ENCODE data around the gene ICAM1. TPM values are rescaled to one million over a fixed set of nuclear protein-coding genes. Genes with fewer than 3 reads are reported as not detected.

Gene ICAM1
- total and polyA plus RNA-seq, 5 experiments from 2014 or later, result 1.2 to 3.9 (median 2.0) TPM

- Mint-ChIP-seq H3K4me3 (no peak overlapping the region), H3K27ac (no peak overlapping the region), H3K4me1 (peaks cover 20 to 52% (median 35%) of the 10 kb centered on the region in 4 donors), H3K36me3 (peaks cover 9 to 38% (median 10%) of the 10 kb centered on the region in 3 donors), H3K9me3 (no peaks in the 10 kb centered on the region), H3K27me3 (peaks cover 2 to 19% (median 10%) of the 10 kb centered on the region in 5 donors)
- no peak for DNase-seq
- POLR2A ChIA-PET, result no interaction called here
- ATAC-seq, result no peak
These were observed 13.4 kb downstream of the ICAM1 start for GRCh38 chr19:10284065-10284959.

- no peak overlapping the region for H3K27ac Mint-ChIP-seq
- H3K27me3 Mint-ChIP-seq, result peaks cover 2 to 21% (median 10%) of the 10 kb centered on the region in 5 donors
- DNase-seq (no peak), ATAC-seq (no peak)
- no peaks in the 10 kb centered on the region for H3K9me3 Mint-ChIP-seq
- POLR2A ChIA-PET, result no interaction called here
- no peak overlapping the region for H3K4me3 Mint-ChIP-seq
- peaks cover 9 to 34% (median 10%) of the 10 kb centered on the region in 3 donors for H3K36me3 Mint-ChIP-seq
- H3K4me1 Mint-ChIP-seq, result peaks cover 17 to 49% (median 32%) of the 10 kb centered on the region in 4 donors
These were observed 14.0 kb downstream of the ICAM1 start for GRCh38 chr19:10284960-10285278.

DNA sequence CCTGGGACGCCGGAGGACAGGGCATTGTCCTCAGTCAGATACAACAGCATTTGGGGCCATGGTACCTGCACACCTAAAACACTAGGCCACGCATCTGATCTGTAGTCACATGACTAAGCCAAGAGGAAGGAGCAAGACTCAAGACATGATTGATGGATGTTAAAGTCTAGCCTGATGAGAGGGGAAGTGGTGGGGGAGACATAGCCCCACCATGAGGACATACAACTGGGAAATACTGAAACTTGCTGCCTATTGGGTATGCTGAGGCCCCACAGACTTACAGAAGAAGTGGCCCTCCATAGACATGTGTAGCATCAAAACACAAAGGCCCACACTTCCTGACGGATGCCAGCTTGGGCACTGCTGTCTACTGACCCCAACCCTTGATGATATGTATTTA, 14.5 kb downstream of the ICAM1 start:
- peaks cover 18 to 50% (median 34%) of the 10 kb centered on the region in 4 donors for H3K4me1 Mint-ChIP-seq
- ATAC-seq, result no peak
- H3K27ac Mint-ChIP-seq, result peak overlapping the region in 1 of 10 donors; percentile 26
- H3K9me3 Mint-ChIP-seq, result no peaks in the 10 kb centered on the region
- no peak overlapping the region for H3K4me3 Mint-ChIP-seq
- H3K36me3 Mint-ChIP-seq, result peaks cover 9 to 33% (median 10%) of the 10 kb centered on the region in 3 donors
- no peak for DNase-seq
- H3K27me3 Mint-ChIP-seq, result peaks cover 2 to 25% (median 14%) of the 10 kb centered on the region in 5 donors
- POLR2A ChIA-PET, result interaction anchor here (0.6 to 1.6 kb wide), 3 partner anchors 15 to 702 kb away, joined by 3 to 5 read pairs (median 4); partner anchors contain the start of genes ICAM1 and TYK2

DNA sequence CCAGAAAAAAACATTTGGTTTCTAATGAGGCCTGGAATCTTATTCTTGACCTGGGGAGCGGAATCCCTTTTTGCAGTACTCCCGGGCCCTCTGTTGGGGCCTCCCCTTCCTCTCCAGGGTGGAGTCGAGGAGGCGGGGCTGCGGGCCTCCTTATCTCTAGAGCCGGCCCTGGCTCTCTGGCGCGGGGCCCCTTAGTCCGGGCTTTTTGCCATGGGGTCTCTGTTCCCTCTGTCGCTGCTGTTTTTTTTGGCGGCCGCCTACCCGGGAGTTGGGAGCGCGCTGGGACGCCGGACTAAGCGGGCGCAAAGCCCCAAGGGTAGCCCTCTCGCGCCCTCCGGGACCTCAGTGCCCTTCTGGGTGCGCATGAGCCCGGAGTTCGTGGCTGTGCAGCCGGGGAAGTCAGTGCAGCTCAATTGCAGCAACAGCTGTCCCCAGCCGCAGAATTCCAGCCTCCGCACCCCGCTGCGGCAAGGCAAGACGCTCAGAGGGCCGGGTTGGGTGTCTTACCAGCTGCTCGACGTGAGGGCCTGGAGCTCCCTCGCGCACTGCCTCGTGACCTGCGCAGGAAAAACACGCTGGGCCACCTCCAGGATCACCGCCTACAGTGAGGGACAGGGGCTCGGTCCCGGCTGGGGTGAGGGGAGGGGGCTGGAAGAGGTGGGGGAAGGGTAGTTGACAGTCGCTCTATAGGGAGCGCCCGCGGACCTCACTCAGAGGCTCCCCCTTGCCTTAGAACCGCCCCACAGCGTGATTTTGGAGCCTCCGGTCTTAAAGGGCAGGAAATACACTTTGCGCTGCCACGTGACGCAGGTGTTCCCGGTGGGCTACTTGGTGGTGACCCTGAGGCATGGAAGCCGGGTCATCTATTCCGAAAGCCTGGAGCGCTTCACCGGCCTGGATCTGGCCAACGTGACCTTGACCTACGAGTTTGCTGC, 16.1 kb downstream of the ICAM1 start, which contains the start of gene ICAM4:
TSS of gene ICAM4 (plus strand) at position 153 of the 935 bp plus-strand sequence. CDS start at position 211, 58 bp downstream.
- peaks cover 27 to 64% (median 50%) of the 10 kb centered on the region in 4 donors for H3K4me1 Mint-ChIP-seq

GRCh38 chr19:10288662-10289166, 17.8 kb downstream of the ICAM1 start:
- H3K27ac Mint-ChIP-seq, result peak overlapping the region in 7 of 10 donors; percentile 19 to 76 (median 44)
- POLR2A ChIA-PET, result interaction anchor here (0.9 to 1.8 kb wide), 7 partner anchors 8 to 99 kb away, joined by 3 to 9 read pairs (median 4); partner anchors contain the start of genes ICAM1, RAVER1 and TYK2
- H3K9me3 Mint-ChIP-seq, result peaks cover 0 to 2% (median 0%) of the 10 kb centered on the region in 9 donors
- no peak for ATAC-seq
- peaks cover 15 to 57% (median 36%) of the 10 kb centered on the region in 5 donors for H3K27me3 Mint-ChIP-seq
- H3K36me3 Mint-ChIP-seq, result peaks cover 9 to 22% (median 10%) of the 10 kb centered on the region in 3 donors
- peaks cover 35 to 78% (median 63%) of the 10 kb centered on the region in 4 donors for H3K4me1 Mint-ChIP-seq
- DNase-seq, result peak in 1 of 10 donors; percentile 18
- H3K4me3 Mint-ChIP-seq, result peak overlapping the region; percentile 71 to 94 (median 84)

More for the DNA sequence above, 16.1 kb downstream of the ICAM1 start, which contains the start of gene ICAM4:
- Mint-ChIP-seq H3K27ac (peak within 1 kb of the TSS in 2 of 10 donors; percentile 12 to 23), H3K36me3 (peaks cover 9 to 26% (median 10%) of the 10 kb centered on the region in 3 donors), H3K27me3 (peaks cover 8 to 41% (median 23%) of the 10 kb centered on the region in 5 donors), H3K9me3 (no peaks in the 10 kb centered on the region), H3K4me3 (peak within 1 kb of the TSS; percentile 42 to 91 (median 78))
- ATAC-seq (no peak), DNase-seq (no peak)
- POLR2A ChIA-PET, result interaction anchor here (0.5 to 1.6 kb wide), 3 partner anchors 16 to 345 kb away, joined by 3 to 5 read pairs (median 3); partner anchors contain the start of genes ICAM1 and TYK2

DNA sequence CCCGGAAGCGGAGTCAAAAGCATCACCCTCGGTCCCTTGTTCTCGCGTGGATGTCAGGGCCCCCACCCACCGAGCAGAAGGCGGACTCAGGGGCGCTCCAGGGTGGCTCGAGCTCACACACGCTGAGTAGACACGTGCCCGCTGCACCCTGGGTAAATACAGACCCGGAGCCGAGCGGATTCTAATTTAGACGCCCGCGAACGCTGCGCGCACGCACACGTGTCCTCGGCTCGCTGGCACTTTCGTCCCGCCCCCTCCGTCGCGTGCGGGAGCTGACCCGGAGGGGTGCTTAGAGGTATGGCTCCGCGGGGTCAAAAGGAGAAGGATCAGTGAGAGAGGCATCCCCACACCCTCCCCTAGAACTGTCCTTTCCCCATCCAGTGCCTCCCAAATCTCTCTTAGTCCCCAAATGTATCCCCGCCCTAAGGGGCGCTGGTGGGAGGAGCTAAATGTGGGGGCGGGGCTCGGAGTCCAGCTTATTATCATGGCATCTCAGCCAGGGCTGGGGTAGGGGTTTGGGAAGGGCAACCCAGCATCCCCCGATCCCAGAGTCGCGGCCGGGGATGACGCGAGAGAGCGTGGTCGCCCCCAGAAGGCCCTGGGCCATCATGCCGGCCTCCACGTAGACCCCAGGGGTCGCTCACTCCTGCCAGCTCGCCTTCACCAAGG, 18.4 kb downstream of the ICAM1 start:
- peak overlapping the region; percentile 71 to 94 (median 84) for H3K4me3 Mint-ChIP-seq
- H3K36me3 Mint-ChIP-seq, result peaks cover 5 to 17% (median 9%) of the 10 kb centered on the region in 3 donors

GRCh38 chr19:10289836-10290356, 19.0 kb downstream of the ICAM1 start, which contains the start of gene ICAM5:
Gene ICAM5, plus strand, starts transcription at chr19:10289952. Its CDS starts 92 bp downstream, at chr19:10290044.
- Mint-ChIP-seq H3K27ac (peak within 1 kb of the TSS in 7 of 10 donors; percentile 19 to 76 (median 44)), H3K4me3 (peak within 1 kb of the TSS; percentile 71 to 94 (median 84)), H3K36me3 (peaks cover 3 to 13% (median 8%) of the 10 kb centered on the region in 3 donors), H3K27me3 (peaks cover 15 to 69% (median 36%) of the 10 kb centered on the region in 5 donors), H3K4me1 (peaks cover 35 to 84% (median 67%) of the 10 kb centered on the region in 4 donors), H3K9me3 (peaks cover 0 to 2% (median 0%) of the 10 kb centered on the region in 9 donors)
- POLR2A ChIA-PET, result interaction anchor here (0.6 to 2.5 kb wide), 7 partner anchors 10 to 98 kb away, joined by 3 to 13 read pairs (median 4); partner anchors contain the start of gene ICAM1
- ATAC-seq (peak; percentile 15 to 31), DNase-seq (peak in 1 of 10 donors; percentile 29)

More for the DNA sequence above, 18.4 kb downstream of the ICAM1 start:
- Mint-ChIP-seq H3K9me3 (peaks cover 0 to 2% (median 0%) of the 10 kb centered on the region in 9 donors), H3K4me1 (peaks cover 35 to 78% (median 64%) of the 10 kb centered on the region in 4 donors), H3K27me3 (peaks cover 15 to 63% (median 36%) of the 10 kb centered on the region in 5 donors), H3K27ac (peak overlapping the region in 6 of 10 donors; percentile 19 to 76 (median 42))
- DNase-seq (peak; percentile 39 to 76 (median 61)), ATAC-seq (peak; percentile 63 to 76)
- POLR2A ChIA-PET, result interaction anchor here (0.6 to 1.8 kb wide), 8 partner anchors 9 to 99 kb away, joined by 3 to 9 read pairs (median 4); partner anchors contain the start of genes ICAM1, RAVER1 and TYK2

DNA sequence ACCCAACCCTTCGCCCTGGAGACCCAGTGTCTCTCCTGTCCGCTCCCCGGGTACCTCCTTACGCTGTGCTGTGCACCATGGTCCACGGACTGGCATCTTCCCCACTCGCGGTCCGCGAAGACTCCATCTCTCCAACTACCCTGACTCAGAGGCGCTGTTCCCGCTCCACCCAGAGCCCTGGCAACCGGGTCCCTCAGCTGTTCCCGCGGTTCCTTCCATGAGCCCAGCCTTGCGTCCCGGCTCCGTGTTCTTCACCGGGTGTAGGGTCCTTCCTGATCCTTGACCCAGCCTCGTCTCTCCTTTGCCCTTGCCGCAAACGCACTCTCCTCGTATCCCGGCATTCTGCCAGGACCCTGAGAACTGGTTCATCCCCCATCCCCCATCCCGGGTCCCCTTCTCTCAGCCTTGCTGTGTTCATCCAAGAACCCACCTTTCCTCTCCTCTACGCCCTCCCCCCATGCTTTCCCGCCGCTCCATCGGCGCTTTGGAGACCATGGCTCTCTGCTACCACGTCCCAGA, 19.5 kb downstream of the ICAM1 start:
- H3K4me1 Mint-ChIP-seq, result peaks cover 33 to 82% (median 69%) of the 10 kb centered on the region in 4 donors
- peaks cover 15 to 74% (median 39%) of the 10 kb centered on the region in 5 donors for H3K27me3 Mint-ChIP-seq
- peak overlapping the region in 4 of 10 donors; percentile 25 to 50 (median 39) for H3K27ac Mint-ChIP-seq
- POLR2A ChIA-PET, result interaction anchor here (1.8 to 2.5 kb wide), 2 partner anchors 10 to 20 kb away, joined by 4 to 13 read pairs; partner anchors contain the start of gene ICAM1
- DNase-seq, result peak in 1 of 10 donors; percentile 21
- H3K4me3 Mint-ChIP-seq, result peak overlapping the region; percentile 71 to 94 (median 84)
- peaks cover 0 to 2% (median 0%) of the 10 kb centered on the region in 9 donors for H3K9me3 Mint-ChIP-seq
- ATAC-seq, result no peak
- peaks cover 0 to 8% (median 3%) of the 10 kb centered on the region in 3 donors for H3K36me3 Mint-ChIP-seq

- Mint-ChIP-seq H3K27me3 (peaks cover 18 to 79% (median 42%) of the 10 kb centered on the region in 5 donors), H3K9me3 (peaks cover 0 to 2% (median 0%) of the 10 kb centered on the region in 9 donors), H3K27ac (peak overlapping the region in 4 of 10 donors; percentile 25 to 71 (median 50)), H3K4me1 (peaks cover 36 to 82% (median 75%) of the 10 kb centered on the region in 4 donors), H3K36me3 (peaks cover 0 to 4% (median 0%) of the 10 kb centered on the region in 3 donors), H3K4me3 (peak overlapping the region; percentile 71 to 94 (median 84))
- DNase-seq (peak in 6 of 10 donors; percentile 18 to 56 (median 37)), ATAC-seq (peak; percentile 12 to 24)
- POLR2A ChIA-PET, result interaction anchor here (0.7 to 2.5 kb wide), 5 partner anchors 21 to 90 kb away, joined by 3 to 13 read pairs (median 4); partner anchors contain the start of genes ICAM1, MRPL4, RAVER1 and TYK2
These were observed 20.1 kb downstream of the ICAM1 start for GRCh38 chr19:10290876-10291553.

All from naive thymus-derived CD8-positive, alpha-beta T cell (primary cell).